OCI-LY1 (cell line): ENCODE data around the gene TNFAIP8.

Source experiments
- EZH2 ChIP-seq: fragments of 200-600 bp; sonication (generic), shearing (Covaris generic); IDR thresholded peaks from 2 replicates; pipeline ENCODE4 v1.8.0; 2017; ENCODE audit warnings: borderline replicate concordance, mixed run types, mild to moderate bottlenecking, antibody characterized with exemption, low read length, moderate library complexity, mixed read lengths
- TF ChIP-seq, protein P1 (sequence below): fragments of 200-600 bp; sonication (generic), shearing (Covaris generic); IDR thresholded peaks from 2 replicates; pipeline ENCODE4 v1.5.1; 2017; ENCODE audit warnings: mild to moderate bottlenecking, antibody characterized with exemption, low read length, moderate library complexity, mixed read lengths

DNA sequence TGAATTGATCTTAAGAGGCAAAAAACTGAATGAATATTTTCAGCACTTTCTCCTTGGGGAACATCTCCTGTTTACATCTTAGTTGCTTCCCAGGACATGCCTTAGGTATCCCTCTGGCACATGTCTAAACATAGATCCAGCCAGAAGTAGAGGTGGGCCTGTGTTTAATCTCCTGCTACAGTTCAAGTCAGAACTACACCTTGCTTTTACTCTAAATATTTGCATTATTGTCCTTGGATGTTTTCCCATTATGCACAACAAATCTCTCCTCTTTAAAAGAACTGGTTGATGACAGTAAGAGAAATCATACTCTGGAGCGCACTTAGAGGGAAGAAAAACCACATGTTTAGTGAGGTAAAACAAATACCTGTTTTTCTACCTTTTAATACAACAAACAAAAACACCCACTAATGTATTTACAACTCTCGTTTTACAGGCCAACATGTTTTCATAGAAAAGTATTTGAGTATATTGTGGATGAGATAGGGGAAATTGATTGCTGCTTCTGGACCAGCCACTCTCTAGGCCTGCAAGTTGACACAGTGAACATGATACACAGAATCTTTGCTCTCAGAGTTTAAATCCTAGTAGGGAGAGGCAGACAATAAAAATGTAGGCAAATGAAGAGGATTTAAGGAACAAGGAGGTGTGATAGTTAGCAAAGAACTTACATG lies 32.3 kb downstream of the TNFAIP8 start:
- no peak for TF ChIP-seq EZH2
- TF ChIP-seq, protein P1, sequence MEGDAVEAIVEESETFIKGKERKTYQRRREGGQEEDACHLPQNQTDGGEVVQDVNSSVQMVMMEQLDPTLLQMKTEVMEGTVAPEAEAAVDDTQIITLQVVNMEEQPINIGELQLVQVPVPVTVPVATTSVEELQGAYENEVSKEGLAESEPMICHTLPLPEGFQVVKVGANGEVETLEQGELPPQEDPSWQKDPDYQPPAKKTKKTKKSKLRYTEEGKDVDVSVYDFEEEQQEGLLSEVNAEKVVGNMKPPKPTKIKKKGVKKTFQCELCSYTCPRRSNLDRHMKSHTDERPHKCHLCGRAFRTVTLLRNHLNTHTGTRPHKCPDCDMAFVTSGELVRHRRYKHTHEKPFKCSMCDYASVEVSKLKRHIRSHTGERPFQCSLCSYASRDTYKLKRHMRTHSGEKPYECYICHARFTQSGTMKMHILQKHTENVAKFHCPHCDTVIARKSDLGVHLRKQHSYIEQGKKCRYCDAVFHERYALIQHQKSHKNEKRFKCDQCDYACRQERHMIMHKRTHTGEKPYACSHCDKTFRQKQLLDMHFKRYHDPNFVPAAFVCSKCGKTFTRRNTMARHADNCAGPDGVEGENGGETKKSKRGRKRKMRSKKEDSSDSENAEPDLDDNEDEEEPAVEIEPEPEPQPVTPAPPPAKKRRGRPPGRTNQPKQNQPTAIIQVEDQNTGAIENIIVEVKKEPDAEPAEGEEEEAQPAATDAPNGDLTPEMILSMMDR = no peak
